OCI-LY3 (cell line): ENCODE results near the gene MARF1.

Source experiments
- H2AFZ ChIP-seq: fragments of 200-600, 300-600 bp; shearing (Covaris generic); 2 replicates; pipeline ENCODE4 v1.6.0; 2014; ENCODE audit warnings: antibody characterized with exemption, low read depth, low read length
- H3K27ac ChIP-seq: fragments of 200-600, 300-600 bp; sonication (generic); 2 replicates; pipeline ENCODE4 v1.5.1; 2014; ENCODE audit warnings: mild to moderate bottlenecking, low read length, moderate library complexity, mixed read lengths
- H3K27me3 ChIP-seq: fragments of 200-600, 300-600 bp; sonication (generic); 2 replicates; pipeline ENCODE4 v1.6.1; 2014; ENCODE audit warnings: low read depth, low read length, mixed read lengths
- H3K36me3 ChIP-seq: fragments of 200-600, 300-600 bp; sonication (generic); replicated peaks from 2 replicates; pipeline ENCODE3; 2014; ENCODE audit warnings: low read depth, low read length, mixed read lengths
- H3K4me1 ChIP-seq: fragments of 300-600, 200-600 bp; sonication (generic); 2 replicates; pipeline ENCODE4 v1.6.1; 2014; ENCODE audit warnings: low read length, mixed read lengths
- H3K4me2 ChIP-seq: fragments of 200-600, 300-600 bp; sonication (generic); 2 replicates; pipeline ENCODE4 v1.6.1; 2014; ENCODE audit warnings: low read length, mixed read lengths
- H3K4me3 ChIP-seq: fragments of 300-600, 200-600 bp; sonication (generic); 2 replicates; pipeline ENCODE4 v1.5.1; 2014; ENCODE audit warnings: antibody characterized with exemption, mild to moderate bottlenecking, low read length, moderate library complexity
- H3K79me2 ChIP-seq: fragments of 300-600, 200-600 bp; shearing (Covaris generic); 2 replicates; pipeline ENCODE4 v1.6.1; 2014; ENCODE audit warnings: mild to moderate bottlenecking, low read length, mixed read lengths
- H3K9ac ChIP-seq: fragments of 300-600, 200-600 bp; shearing (Covaris generic); 2 replicates; pipeline ENCODE4 v1.6.0; 2014; ENCODE audit warnings: mild to moderate bottlenecking, low read length, moderate library complexity
- H3K9me3 ChIP-seq: fragments of 200-600, 300-600 bp; shearing (Covaris generic); 2 replicates; pipeline ENCODE4 v1.6.1; 2014; ENCODE audit warnings: low read length, mixed read lengths; ENCODE audit not compliant: insufficient read depth
- H4K20me1 ChIP-seq: fragments of 200-600, 300-600 bp; sonication (generic); 2 replicates; pipeline ENCODE4 v1.6.1; 2016; ENCODE audit warnings: low read length, mixed read lengths; ENCODE audit not compliant: insufficient read depth
- CTCF ChIP-seq: fragments of 200-600, 300-600 bp; sonication (generic); IDR thresholded peaks from 2 replicates; pipeline ENCODE4 v1.5.1; 2014; ENCODE audit warnings: antibody characterized with exemption, low read length, low read depth
- EZH2phosphoT487 ChIP-seq: fragments of 200-600 bp; shearing (Covaris generic); IDR thresholded peaks from 2 replicates; pipeline ENCODE4 v1.6.1; 2018; ENCODE audit warnings: antibody characterized with exemption, mixed run types, low read depth

The MARF1 gene

GRCh38 chr16:15620611-15621195, 22.3 kb downstream of the MARF1 start:
- no peak overlapping the region for H3K4me3 ChIP-seq
- H3K4me1 ChIP-seq = no peaks in the 10 kb centered on the region
- H3K4me2 ChIP-seq = no peak overlapping the region
- no peaks in the 10 kb centered on the region for H3K9me3 ChIP-seq
- H3K27me3 ChIP-seq = no peaks in the 10 kb centered on the region
- no peak overlapping the region for H3K27ac ChIP-seq
- H2AFZ ChIP-seq = no peak overlapping the region
- no peak for TF ChIP-seq CTCF
- no peak for TF ChIP-seq EZH2phosphoT487
- no peaks in the 10 kb centered on the region for H3K79me2 ChIP-seq
- H4K20me1 ChIP-seq = no peaks in the 10 kb centered on the region
- H3K9ac ChIP-seq = no peak overlapping the region
- peaks cover 86% of the 10 kb centered on the region for H3K36me3 ChIP-seq

- H2AFZ ChIP-seq = no peak overlapping the region
- H3K36me3 ChIP-seq = peaks cover 76% of the 10 kb centered on the region
- no peak overlapping the region for H3K4me2 ChIP-seq
- no peaks in the 10 kb centered on the region for H3K4me1 ChIP-seq
- no peaks in the 10 kb centered on the region for H4K20me1 ChIP-seq
- no peak for TF ChIP-seq CTCF
- no peak for TF ChIP-seq EZH2phosphoT487
- no peak overlapping the region for H3K9ac ChIP-seq
- no peaks in the 10 kb centered on the region for H3K9me3 ChIP-seq
- H3K27ac ChIP-seq = no peak overlapping the region
- no peaks in the 10 kb centered on the region for H3K27me3 ChIP-seq
- no peaks in the 10 kb centered on the region for H3K79me2 ChIP-seq
- no peak overlapping the region for H3K4me3 ChIP-seq
Measured at GRCh38 chr16:15618392-15618791, 24.6 kb downstream of the MARF1 start.

GRCh38 chr16:15617901-15618300, 25.1 kb downstream of the MARF1 start:
- Histone ChIP-seq H4K20me1 (no peaks in the 10 kb centered on the region), H3K27me3 (no peaks in the 10 kb centered on the region), H3K9me3 (no peaks in the 10 kb centered on the region), H3K79me2 (no peaks in the 10 kb centered on the region), H3K36me3 (peaks cover 78% of the 10 kb centered on the region), H3K9ac (no peak overlapping the region), H2AFZ (no peak overlapping the region), H3K27ac (no peak overlapping the region), H3K4me3 (no peak overlapping the region), H3K4me1 (no peaks in the 10 kb centered on the region), H3K4me2 (no peak overlapping the region)
- TF ChIP-seq CTCF (no peak), EZH2phosphoT487 (no peak)

- H3K79me2 ChIP-seq = no peaks in the 10 kb centered on the region
- no peak overlapping the region for H3K9ac ChIP-seq
- no peaks in the 10 kb centered on the region for H3K4me1 ChIP-seq
- no peak for TF ChIP-seq CTCF
- no peak for TF ChIP-seq EZH2phosphoT487
- no peak overlapping the region for H3K4me3 ChIP-seq
- H3K36me3 ChIP-seq = peaks cover 77% of the 10 kb centered on the region
- H3K27me3 ChIP-seq = no peaks in the 10 kb centered on the region
- H2AFZ ChIP-seq = no peak overlapping the region
- no peak overlapping the region for H3K4me2 ChIP-seq
- H4K20me1 ChIP-seq = no peaks in the 10 kb centered on the region
- no peak overlapping the region for H3K27ac ChIP-seq
- H3K9me3 ChIP-seq = no peaks in the 10 kb centered on the region
Measured at GRCh38 chr16:15616475-15617165, 26.3 kb downstream of the MARF1 start.
